HFFc6 (cell line): ENCODE results near the gene TTC23L. TPM values are rescaled to one million over a fixed set of nuclear protein-coding genes. Genes with fewer than 3 reads are reported as not detected.

Experiments used
- DNase-seq: peaks from one replicate; pipeline ENCODE4 v3.0.0-alpha.2; 2018
- H3K27ac Mint-ChIP-seq: 2 replicates; pipeline ENCODE4 v1.8.0; 2020; ENCODE audit warnings: mild to moderate bottlenecking, mixed read lengths
- H3K27me3 Mint-ChIP-seq: 2 replicates; pipeline ENCODE4 v1.8.0; 2021; ENCODE audit warnings: mild to moderate bottlenecking, moderate library complexity, mixed read lengths; ENCODE audit not compliant: insufficient read depth
- H3K36me3 Mint-ChIP-seq: 2 replicates; pipeline ENCODE4 v1.8.0; 2021; ENCODE audit warnings: low read depth, mixed read lengths
- H3K4me1 Mint-ChIP-seq: 2 replicates; pipeline ENCODE4 v1.8.0; 2020; ENCODE audit warnings: low read depth, mixed read lengths
- H3K4me3 Mint-ChIP-seq: 2 replicates; pipeline ENCODE4 v1.8.0; 2020; ENCODE audit warnings: mild to moderate bottlenecking, moderate library complexity, mixed read lengths
- H3K9me3 Mint-ChIP-seq: 2 replicates; pipeline ENCODE4 v1.8.0; 2020; ENCODE audit warnings: mild to moderate bottlenecking, mixed read lengths
- total RNA-seq, 6 experiments: library from RNA; stranded (reverse); fragmentation: NEBNext Ultra II Directional; extraction: Animal tissue kit (Norgen Biotek cat#: 25700); gene quantifications; 2 replicates in 1 of 6; 3 replicates in 5 of 6; pipeline ENCODE4 v1.2.3, GENCODE V29; 2021
- TF ChIP-seq, protein P1 (sequence below): fragments of 200-600 bp; sonication (generic); IDR thresholded peaks from 2 replicates; pipeline ENCODE4 v1.5.0; 2021; ENCODE audit warnings: antibody characterized with exemption, mild to moderate bottlenecking

Gene TTC23L
- total RNA-seq, 6 experiments from 2014 or later: not detected

GRCh38 chr5:34889394-34889793, 50.4 kb downstream of the TTC23L start:
- H3K4me3 Mint-ChIP-seq: no peak overlapping the region
- DNase-seq: no peak
- H3K4me1 Mint-ChIP-seq: peaks cover 18% of the 10 kb centered on the region
- no peaks in the 10 kb centered on the region for H3K9me3 Mint-ChIP-seq
- H3K27ac Mint-ChIP-seq: no peak overlapping the region
- no peaks in the 10 kb centered on the region; the same call in none of the 2 replicates for H3K27me3 Mint-ChIP-seq
- TF ChIP-seq, protein P1, sequence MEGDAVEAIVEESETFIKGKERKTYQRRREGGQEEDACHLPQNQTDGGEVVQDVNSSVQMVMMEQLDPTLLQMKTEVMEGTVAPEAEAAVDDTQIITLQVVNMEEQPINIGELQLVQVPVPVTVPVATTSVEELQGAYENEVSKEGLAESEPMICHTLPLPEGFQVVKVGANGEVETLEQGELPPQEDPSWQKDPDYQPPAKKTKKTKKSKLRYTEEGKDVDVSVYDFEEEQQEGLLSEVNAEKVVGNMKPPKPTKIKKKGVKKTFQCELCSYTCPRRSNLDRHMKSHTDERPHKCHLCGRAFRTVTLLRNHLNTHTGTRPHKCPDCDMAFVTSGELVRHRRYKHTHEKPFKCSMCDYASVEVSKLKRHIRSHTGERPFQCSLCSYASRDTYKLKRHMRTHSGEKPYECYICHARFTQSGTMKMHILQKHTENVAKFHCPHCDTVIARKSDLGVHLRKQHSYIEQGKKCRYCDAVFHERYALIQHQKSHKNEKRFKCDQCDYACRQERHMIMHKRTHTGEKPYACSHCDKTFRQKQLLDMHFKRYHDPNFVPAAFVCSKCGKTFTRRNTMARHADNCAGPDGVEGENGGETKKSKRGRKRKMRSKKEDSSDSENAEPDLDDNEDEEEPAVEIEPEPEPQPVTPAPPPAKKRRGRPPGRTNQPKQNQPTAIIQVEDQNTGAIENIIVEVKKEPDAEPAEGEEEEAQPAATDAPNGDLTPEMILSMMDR: no peak
- H3K36me3 Mint-ChIP-seq: no peaks in the 10 kb centered on the region

DNA sequence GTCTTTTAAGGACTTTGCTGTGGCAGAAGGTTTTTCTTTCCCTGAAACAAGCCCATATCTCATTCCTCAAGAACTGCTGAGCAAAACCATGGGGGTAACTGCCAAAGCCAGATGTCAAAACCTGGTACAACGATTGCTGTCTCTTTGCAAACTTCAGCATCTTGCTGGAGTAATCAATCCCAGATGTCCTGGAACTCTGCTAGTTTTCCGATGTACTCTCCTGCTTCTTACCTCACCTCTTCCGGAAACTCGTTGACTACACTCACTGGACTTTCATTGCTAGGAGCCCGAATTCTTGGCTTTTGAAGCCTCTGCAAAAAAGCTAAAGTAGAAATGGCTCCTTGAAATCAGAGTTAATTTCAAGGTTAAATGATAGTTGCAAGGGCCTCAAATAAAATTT, 53.0 kb downstream of the TTC23L start:
- Mint-ChIP-seq H3K9me3 (no peaks in the 10 kb centered on the region), H3K4me3 (peak overlapping the region; percentile 14), H3K27me3 (no peaks in the 10 kb centered on the region; the same call in 1 of the 2 replicates), H3K4me1 (peaks cover 18% of the 10 kb centered on the region), H3K27ac (no peak overlapping the region; the same call in 1 of the 2 replicates), H3K36me3 (no peaks in the 10 kb centered on the region)
- DNase-seq: peak; percentile 74
- TF ChIP-seq, protein P1: no peak

GRCh38 chr5:34892414-34892813, 53.5 kb downstream of the TTC23L start:
- no peaks in the 10 kb centered on the region for H3K27me3 Mint-ChIP-seq
- no peak overlapping the region for H3K27ac Mint-ChIP-seq
- no peak for DNase-seq
- no peaks in the 10 kb centered on the region for H3K36me3 Mint-ChIP-seq
- peaks cover 18% of the 10 kb centered on the region for H3K4me1 Mint-ChIP-seq
- no peaks in the 10 kb centered on the region for H3K9me3 Mint-ChIP-seq
- no peak overlapping the region; the same call in 1 of the 2 replicates for H3K4me3 Mint-ChIP-seq
- TF ChIP-seq, protein P1: no peak

- no peak for DNase-seq
- Mint-ChIP-seq H3K36me3 (no peaks in the 10 kb centered on the region), H3K9me3 (no peaks in the 10 kb centered on the region), H3K27ac (no peak overlapping the region), H3K4me1 (peaks cover 35% of the 10 kb centered on the region), H3K4me3 (no peak overlapping the region), H3K27me3 (no peaks in the 10 kb centered on the region)
- TF ChIP-seq, protein P1: no peak
Measured at GRCh38 chr5:34894716-34895115, 55.8 kb downstream of the TTC23L start.

DNA sequence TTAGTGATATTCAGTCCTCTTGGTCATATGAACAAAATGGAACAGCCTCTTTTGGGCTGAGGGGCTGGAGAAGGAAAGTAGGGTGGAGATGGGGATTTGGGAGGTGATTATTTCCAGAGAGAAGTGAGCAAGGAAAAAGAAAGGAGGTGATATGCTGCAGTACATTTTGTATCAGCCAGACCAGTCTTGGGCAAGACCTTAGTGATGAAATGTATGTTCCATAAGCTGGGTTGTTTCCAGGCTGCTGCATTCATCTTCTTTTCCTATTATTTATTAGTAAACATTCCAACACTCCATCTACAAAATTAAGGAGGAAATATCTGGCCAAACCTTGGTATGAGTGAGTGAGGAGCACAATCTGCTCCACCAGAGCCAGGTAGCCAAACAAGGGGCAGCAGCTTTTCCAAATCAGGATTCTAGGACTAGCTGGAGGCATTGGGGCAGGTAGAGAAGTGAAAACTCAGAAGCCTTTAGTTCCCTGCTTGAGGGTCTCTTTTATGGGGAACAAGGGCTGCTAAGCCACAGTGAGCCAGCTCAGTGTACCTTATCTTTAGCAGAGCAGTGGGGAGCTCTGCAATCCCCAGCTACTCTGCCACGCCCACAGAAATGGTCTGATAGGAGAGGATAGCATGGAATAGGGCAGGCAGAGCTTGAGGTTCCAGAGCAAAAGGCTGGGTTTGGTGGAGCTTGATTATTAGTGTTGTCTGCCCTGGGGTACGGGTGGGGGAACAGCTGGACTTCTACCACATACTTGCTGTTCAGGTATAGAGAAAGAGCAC, 56.9 kb downstream of the TTC23L start:
- Mint-ChIP-seq H3K36me3 (no peaks in the 10 kb centered on the region), H3K27ac (no peak overlapping the region), H3K4me3 (no peak overlapping the region), H3K4me1 (peaks cover 35% of the 10 kb centered on the region), H3K27me3 (no peaks in the 10 kb centered on the region), H3K9me3 (no peaks in the 10 kb centered on the region)
- no peak for DNase-seq
- TF ChIP-seq, protein P1: no peak
